ENCODE measurements around the gene VPS35. TPM values are rescaled to one million over a fixed set of nuclear protein-coding genes. Genes with fewer than 3 reads are reported as not detected.

The VPS35 gene
- total RNA-seq, 1 experiment from 2014 or later, result 86.8 TPM

DNA sequence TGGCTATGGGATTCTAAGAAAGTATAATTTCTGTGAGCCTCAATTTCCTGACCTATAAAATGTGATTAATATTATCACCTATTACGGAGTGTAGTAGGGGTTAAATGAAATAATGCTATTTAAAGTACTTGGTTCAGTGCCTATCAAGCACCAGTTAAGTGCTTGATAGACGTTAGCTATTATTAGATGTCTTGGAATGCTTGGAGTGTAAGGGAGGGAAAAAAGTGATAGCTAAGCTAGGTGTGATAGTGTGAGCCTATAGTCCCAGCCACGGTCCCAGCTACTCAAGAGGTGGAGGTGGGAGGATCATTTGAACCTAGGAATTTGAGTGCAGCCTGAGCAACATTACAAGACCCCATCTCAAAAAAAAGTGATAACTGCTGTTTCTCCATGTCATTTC is 8.0 kb upstream of the VPS35 start:
- Histone ChIP-seq H3K4me1 (ENCODE audit: control insufficient read depth, insufficient read depth, low read length) (no peaks in the 10 kb centered on the region), H3K27ac (ENCODE audit: low read length) (no peak overlapping the region), H3K27me3 (ENCODE audit: control insufficient read depth, insufficient read depth, low read length) (no peaks in the 10 kb centered on the region), H3K36me3 (ENCODE audit: control insufficient read depth, insufficient read depth, low read length) (peaks cover 17% of the 10 kb centered on the region), H3K9me3 (ENCODE audit: control insufficient read depth, insufficient read depth, low read depth, low read length) (no peaks in the 10 kb centered on the region), H3K4me3 (ENCODE audit: low read depth in 2 of 2, low read length in 2 of 2) (no peak overlapping the region)
- POLR2A ChIA-PET, result no interaction called here
- ATAC-seq (no peak), DNase-seq (ENCODE audit: low read depth, low spot score) (no peak)
- CTCF ChIA-PET, result no interaction called here
- TF ChIP-seq CTCF (IDR thresholded peaks at IDR 0.05), result no peak
- TF ChIP-seq SIN3A (IDR thresholded peaks at IDR 0.05; ENCODE audit: borderline replicate concordance, insufficient read depth, low read depth, low read length), result no peak
- TF ChIP-seq TCF7L2 (IDR thresholded peaks at IDR 0.05; ENCODE audit: low read depth, low read length), result no peak
- BruUV-seq (replicated peaks), result no TSS peak
- in situ Hi-C loops (cut with HindIII; ENCODE audit: low pct_unique_long_range_greater_than_20kb, low sequenced_read_pairs), result no loop called here
- intact Hi-C loops (cut with micrococcal nuclease; ENCODE audit: unreplicated experiment), result no loop called here

- intact Hi-C loops (cut with micrococcal nuclease; ENCODE audit: unreplicated experiment), result no loop called here
- no peak for TF ChIP-seq TCF7L2 (IDR thresholded peaks at IDR 0.05; ENCODE audit: low read depth, low read length)
- TF ChIP-seq CTCF (IDR thresholded peaks at IDR 0.05), result no peak
- TF ChIP-seq REST (IDR thresholded peaks at IDR 0.05; ENCODE audit: insufficient read depth in 1 of 2, low read depth in 2 of 2, low read length in 1 of 2), result no peak
- no peak for TF ChIP-seq POLR2AphosphoS5 (IDR thresholded peaks at IDR 0.05; ENCODE audit: low read depth, low read length)
- TF ChIP-seq SIN3A (IDR thresholded peaks at IDR 0.05; ENCODE audit: borderline replicate concordance, insufficient read depth, low read depth, low read length), result no peak
- Histone ChIP-seq H3K36me3 (ENCODE audit: control insufficient read depth, insufficient read depth, low read length) (peaks cover 17% of the 10 kb centered on the region), H3K27ac (ENCODE audit: low read length) (no peak overlapping the region), H3K9me3 (ENCODE audit: control insufficient read depth, insufficient read depth, low read depth, low read length) (no peaks in the 10 kb centered on the region), H3K27me3 (ENCODE audit: control insufficient read depth, insufficient read depth, low read length) (no peaks in the 10 kb centered on the region), H3K4me1 (ENCODE audit: control insufficient read depth, insufficient read depth, low read length) (peaks cover 7% of the 10 kb centered on the region), H3K4me3 (ENCODE audit: low read depth in 2 of 2, low read length in 2 of 2) (no peak overlapping the region)
- no TSS peak for BruUV-seq (replicated peaks)
- in situ Hi-C loops (cut with HindIII; ENCODE audit: low pct_unique_long_range_greater_than_20kb, low sequenced_read_pairs), result no loop called here
- ATAC-seq (no peak), DNase-seq (ENCODE audit: low read depth, low spot score) (no peak)
- POLR2A ChIA-PET, result no interaction called here
- CTCF ChIA-PET, result no interaction called here
These were observed 7.0 kb upstream of the VPS35 start for GRCh38 chr16:46695937-46696336.

All from Panc1 (cell line).